ENCODE measurements around the gene DYRK1A.

DYRK1A gene

GRCh38 chr21:37469441-37469840 is 102.9 kb downstream of the DYRK1A start:
- TF ChIP-seq CTCF (IDR thresholded peaks at IDR 0.05; ENCODE audit: extremely low read depth, missing control alignments), result no peak
- no peak for DNase-seq (ENCODE audit: low spot score)

DNA sequence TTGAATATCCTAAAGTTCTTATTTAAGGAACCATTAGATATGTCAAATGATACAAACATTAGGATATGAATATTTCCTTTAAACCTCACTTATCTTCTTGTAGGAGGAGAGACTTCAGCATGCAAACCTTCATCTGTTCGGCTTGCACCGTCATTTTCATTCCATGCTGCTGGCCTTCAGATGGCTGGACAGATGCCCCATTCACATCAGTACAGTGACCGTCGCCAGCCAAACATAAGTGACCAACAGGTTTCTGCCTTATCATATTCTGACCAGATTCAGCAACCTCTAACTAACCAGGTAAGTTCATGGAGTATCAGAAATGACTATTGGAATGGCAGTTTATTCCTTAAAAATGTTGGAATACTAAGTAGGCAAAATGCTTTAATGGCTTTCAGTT is 106.0 kb downstream of the DYRK1A start:
- no peak for TF ChIP-seq CTCF (IDR thresholded peaks at IDR 0.05; ENCODE audit: extremely low read depth, missing control alignments)
- DNase-seq (ENCODE audit: low spot score), result no peak

GRCh38 chr21:37473491-37473890 is 106.9 kb downstream of the DYRK1A start:
- no peak for TF ChIP-seq CTCF (IDR thresholded peaks at IDR 0.05; ENCODE audit: extremely low read depth, missing control alignments)
- no peak for DNase-seq (ENCODE audit: low spot score)

DNA sequence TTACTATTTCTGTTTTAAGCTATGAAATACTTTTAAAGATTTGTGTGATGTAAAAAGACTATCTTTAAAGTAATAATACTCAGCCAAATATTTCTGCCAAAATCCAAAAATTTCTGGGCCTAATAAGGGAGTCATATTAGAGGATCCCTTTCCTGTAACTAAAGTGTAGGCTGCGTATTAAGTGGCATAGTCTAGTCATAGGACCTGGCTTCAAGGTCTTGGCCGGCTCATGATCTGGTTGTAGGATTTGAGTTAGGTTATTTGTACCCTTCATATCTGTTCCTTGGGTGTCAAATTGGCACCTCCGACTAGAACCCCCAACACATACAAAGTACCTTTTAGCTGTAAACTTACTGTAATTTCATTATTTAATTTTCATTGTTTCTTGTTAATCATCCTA is 107.8 kb downstream of the DYRK1A start:
- no peak for DNase-seq (ENCODE audit: low spot score)
- TF ChIP-seq CTCF (IDR thresholded peaks at IDR 0.05; ENCODE audit: extremely low read depth, missing control alignments), result no peak

- DNase-seq (ENCODE audit: low spot score), result no peak
- TF ChIP-seq CTCF (IDR thresholded peaks at IDR 0.05; ENCODE audit: extremely low read depth, missing control alignments), result no peak
These were observed 108.8 kb downstream of the DYRK1A start for GRCh38 chr21:37475186-37475868.

DNA sequence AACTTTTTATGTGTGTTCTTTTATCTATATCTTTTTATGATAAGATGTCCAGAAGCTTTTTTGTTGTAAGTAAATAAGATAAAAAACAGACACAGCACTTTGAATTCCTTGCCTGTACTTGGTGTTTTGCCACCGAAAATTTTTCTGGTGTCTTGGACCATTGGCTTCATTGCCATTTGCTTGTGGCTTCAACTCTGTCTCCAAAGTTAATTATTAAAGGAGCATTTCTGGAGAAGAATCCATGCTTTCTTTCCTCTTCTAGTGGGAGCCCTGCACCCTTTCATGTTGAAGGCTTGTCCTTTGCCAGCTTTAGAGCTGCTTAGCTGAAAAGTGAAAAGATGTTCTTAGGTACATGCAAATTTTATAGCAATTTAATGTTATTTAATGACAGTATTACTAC is 112.2 kb downstream of the DYRK1A start:
- no peak for TF ChIP-seq CTCF (IDR thresholded peaks at IDR 0.05; ENCODE audit: extremely low read depth, missing control alignments)
- no peak for DNase-seq (ENCODE audit: low spot score)

GRCh38 chr21:37483776-37484175 is 117.2 kb downstream of the DYRK1A start:
- DNase-seq (ENCODE audit: low spot score), result no peak
- TF ChIP-seq CTCF (IDR thresholded peaks at IDR 0.05; ENCODE audit: extremely low read depth, missing control alignments), result no peak

All from GM20000 (cell line).